T-helper 1 cell treated with Interleukin-12 subunit alpha and Interleukin-12 subunit beta and Interleukin-4 antibody, amounts not matched to agents 30 μg/mL and 1 μg/mL, for 36 hours (primary cell): ENCODE data around the gene AFF3.
"Not testable (repeated sequence)": the region's sequence is repeated elsewhere in the genome, so short reads cannot be mapped to it uniquely, and the experiment has no call there.

Source experiments
- H3K27ac Mint-ChIP-seq: one replicate; pipeline ENCODE4 v1.8.0; 2021; ENCODE audit warnings: mild to moderate bottlenecking, mixed read lengths
- H3K27me3 Mint-ChIP-seq: one replicate; pipeline ENCODE4 v1.8.0; 2021; ENCODE audit warnings: low read depth, mixed read lengths
- H3K36me3 Mint-ChIP-seq: one replicate; pipeline ENCODE4 v1.8.0; 2021; ENCODE audit warnings: low read depth, mixed read lengths
- H3K4me1 Mint-ChIP-seq: one replicate; pipeline ENCODE4 v1.8.0; 2021; ENCODE audit warnings: low read depth, mixed read lengths
- H3K4me3 Mint-ChIP-seq: one replicate; pipeline ENCODE4 v1.8.0; 2021; ENCODE audit warnings: mild to moderate bottlenecking, moderate library complexity, mixed read lengths
- H3K9me3 Mint-ChIP-seq: one replicate; pipeline ENCODE4 v1.8.0; 2021; ENCODE audit warnings: mixed read lengths

The AFF3 gene

DNA sequence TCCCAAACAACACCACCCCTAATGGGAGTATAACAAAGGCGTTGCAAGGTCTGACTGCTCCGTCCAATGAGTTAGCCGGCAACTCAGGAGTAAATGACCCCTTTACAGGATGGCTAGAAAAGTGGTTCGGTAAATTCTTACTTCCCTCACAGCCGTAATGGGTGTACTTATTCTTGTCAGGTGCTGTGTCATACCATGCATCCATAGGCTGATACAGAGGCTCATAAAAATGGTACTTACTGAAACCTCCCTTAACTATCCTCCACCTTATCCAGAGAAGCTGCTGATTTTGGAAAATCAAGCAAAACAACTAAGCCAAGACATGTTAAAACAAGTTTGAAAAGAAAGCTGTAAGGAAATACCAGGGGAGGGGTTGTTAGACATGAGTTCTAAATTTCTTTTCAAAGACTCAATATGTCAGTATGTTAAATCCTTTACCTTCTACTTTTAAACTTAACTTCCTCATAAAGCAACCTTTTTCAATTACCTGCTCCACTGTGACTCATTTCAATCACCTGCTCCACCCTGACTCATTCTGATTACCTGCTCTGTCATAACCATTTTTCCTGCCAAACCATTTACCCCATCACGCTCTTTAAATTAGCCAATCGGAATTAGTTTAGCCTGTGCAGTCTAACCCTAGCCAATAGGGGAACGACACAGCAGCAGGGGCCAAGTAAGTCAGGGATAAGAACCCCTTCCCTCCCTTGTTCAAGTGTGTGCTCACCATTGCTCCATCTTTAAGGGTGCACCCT, 638.6 kb downstream of the AFF3 start:
- not testable (repeated sequence) for H3K36me3 Mint-ChIP-seq, H3K9me3 Mint-ChIP-seq, H3K4me1 Mint-ChIP-seq, H3K27me3 Mint-ChIP-seq, H3K27ac Mint-ChIP-seq, H3K4me3 Mint-ChIP-seq

DNA sequence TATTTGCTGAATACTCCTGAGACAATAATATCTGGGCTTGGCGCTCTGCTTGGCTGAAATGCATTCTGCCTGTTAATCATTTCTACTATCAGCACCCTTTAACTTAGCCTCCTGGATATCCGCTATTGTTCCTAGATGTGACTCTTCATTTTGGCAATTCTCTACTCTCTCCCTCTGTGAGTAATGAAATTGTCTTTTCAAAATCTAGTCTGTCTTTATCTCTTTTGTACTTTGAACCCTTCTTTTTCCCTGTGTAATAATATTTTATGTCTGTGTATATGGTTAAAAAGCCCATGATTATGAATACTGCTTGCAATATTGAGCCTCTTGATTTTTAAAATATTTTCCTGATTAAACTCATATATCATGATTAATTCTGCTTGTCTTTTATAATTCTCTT, 646.4 kb downstream of the AFF3 start:
- Mint-ChIP-seq H3K27me3 (peaks cover 12% of the 10 kb centered on the region), H3K9me3 (no peaks in the 10 kb centered on the region), H3K4me1 (peaks cover 4% of the 10 kb centered on the region), H3K27ac (no peak overlapping the region), H3K4me3 (no peak overlapping the region), H3K36me3 (no peaks in the 10 kb centered on the region)
